BLaER1 treated with 17β-estradiol and CSF1 and Interleukin-3, amounts not matched to agents 10 nM and 100 nM (cell line): ENCODE data around the gene PSD.

ENCODE experiments used
- H3K27ac ChIP-seq, 11 experiments: shearing (Covaris generic); formaldehyde crosslinking; 2 replicates each; pipeline ENCODE4 v1.8.1; 2022
- H3K27me3 ChIP-seq, 11 experiments: shearing (Covaris generic); formaldehyde crosslinking; 2 replicates each; pipeline ENCODE4 v1.8.1; 2022
- H3K36me3 ChIP-seq, 11 experiments: shearing (Covaris generic); formaldehyde crosslinking; 2 replicates each; pipeline ENCODE4 v1.8.1; 2022
- H3K4me1 ChIP-seq, 10 experiments: shearing (Covaris generic); formaldehyde crosslinking; 2 replicates each; pipeline ENCODE4 v1.8.1; 2022
- H3K4me2 ChIP-seq, 11 experiments: shearing (Covaris generic); formaldehyde crosslinking; 2 replicates each; pipeline ENCODE4 v1.8.1; 2022
- H3K4me3 ChIP-seq, 10 experiments: shearing (Covaris generic); formaldehyde crosslinking; 2 replicates each; pipeline ENCODE4 v1.8.1; 2022
- H3K9ac ChIP-seq, 11 experiments: shearing (Covaris generic); formaldehyde crosslinking; 2 replicates each; pipeline ENCODE4 v1.8.1; 2022
- H3K9me3 ChIP-seq, 11 experiments: shearing (Covaris generic); formaldehyde crosslinking; replicated peaks in 1 of 11; 2 replicates each; pipeline ENCODE4 v1.8.1; 2022
- H4K20me1 ChIP-seq, 11 experiments: shearing (Covaris generic); formaldehyde crosslinking; 2 replicates each; pipeline ENCODE4 v1.8.1; 2022
- Cebpa-rat ChIP-seq, 11 experiments: shearing (Covaris generic); IDR thresholded peaks; 2 replicates each; pipeline ENCODE4 v1.8.1; 2022

The PSD gene

DNA sequence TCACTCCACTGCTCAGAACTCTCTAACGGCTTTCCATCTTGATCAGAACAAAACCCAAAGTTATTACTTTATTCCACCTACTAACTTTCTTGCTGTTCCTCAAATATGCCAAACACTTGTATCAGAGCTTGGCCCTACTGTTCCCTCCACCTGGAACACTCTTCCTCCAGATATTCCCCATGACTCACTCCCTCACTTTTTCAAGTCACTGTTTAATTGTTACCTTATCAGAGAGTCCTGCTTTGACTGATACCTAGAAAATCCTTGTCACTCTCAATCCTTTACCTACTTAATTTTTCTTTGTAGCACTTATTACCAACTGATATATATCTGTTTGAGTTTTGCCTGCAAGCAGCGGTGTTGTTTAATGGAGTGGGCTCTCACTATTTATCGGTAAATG lies 28.7 kb downstream of the PSD start:
- H3K4me2 ChIP-seq: no peak overlapping the region
- H3K9me3 ChIP-seq: no peaks in the 10 kb centered on the region
- peaks cover 0 to 7% (median 0%) of the 10 kb centered on the region in 11 experiments; a peak in 4 of 22 replicates for H4K20me1 ChIP-seq
- no peak overlapping the region for H3K27ac ChIP-seq
- H3K9ac ChIP-seq: no peak overlapping the region
- H3K27me3 ChIP-seq: no peaks in the 10 kb centered on the region
- peaks cover 15 to 37% (median 23%) of the 10 kb centered on the region in 10 experiments; a peak in 19 of 20 replicates for H3K4me1 ChIP-seq
- TF ChIP-seq Cebpa-rat (IDR thresholded peaks at IDR 0.05): no peak
- H3K4me3 ChIP-seq: no peak overlapping the region
- H3K36me3 ChIP-seq: no peaks in the 10 kb centered on the region

DNA sequence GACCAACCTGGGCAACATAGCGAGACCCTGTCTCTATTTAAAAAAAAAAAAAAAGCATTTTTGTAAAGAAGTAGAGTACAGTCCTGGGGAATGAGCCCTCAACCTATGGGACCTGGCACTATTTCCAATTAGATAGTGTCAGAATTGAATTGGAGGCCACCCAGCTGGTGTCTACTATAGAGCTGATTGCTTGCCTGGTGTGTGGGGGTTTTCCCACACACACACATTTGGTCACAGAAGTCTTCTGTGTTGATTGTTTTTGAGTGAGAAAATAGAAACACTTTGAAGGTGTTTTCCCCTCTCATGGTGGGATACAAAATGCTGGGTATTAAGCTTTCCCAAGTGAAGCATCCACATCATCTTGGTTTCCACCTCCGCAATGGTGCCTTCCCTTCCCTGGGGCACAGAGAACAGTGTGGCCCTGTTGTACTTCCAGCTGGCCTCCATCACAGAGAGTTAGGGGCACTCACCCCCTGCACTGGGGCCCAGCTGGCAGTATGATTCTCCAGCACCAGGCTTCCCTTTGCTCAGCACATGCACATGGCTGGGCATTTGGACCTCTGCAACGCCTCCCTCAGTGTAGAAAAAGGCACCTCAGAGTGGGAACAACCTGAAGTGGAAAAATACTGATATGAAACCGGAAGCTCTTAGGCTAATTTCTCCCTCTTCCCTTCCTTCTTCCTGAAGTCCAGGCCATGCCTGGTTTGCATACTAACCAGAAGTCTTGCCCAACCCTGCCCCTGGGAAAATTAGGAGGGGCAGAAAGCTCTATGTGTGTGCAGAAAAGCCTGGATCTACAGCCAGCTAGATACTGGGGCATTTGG lies 33.8 kb downstream of the PSD start:
- Histone ChIP-seq H4K20me1 (peaks cover 0 to 50% (median 0%) of the 10 kb centered on the region in 11 experiments; a peak in 6 of 22 replicates), H3K4me2 (peak overlapping the region in 10 of 11 experiments; percentile 10 to 89 (median 48); a peak in 18 of 22 replicates), H3K9me3 (no peaks in the 10 kb centered on the region), H3K4me3 (no peak overlapping the region), H3K36me3 (peaks cover 28 to 42% (median 38%) of the 10 kb centered on the region in 11 experiments), H3K9ac (peak overlapping the region in 2 of 11 experiments; percentile 15 to 31; a peak in 1 of 22 replicates), H3K27me3 (no peaks in the 10 kb centered on the region), H3K4me1 (peaks cover 6 to 37% (median 14%) of the 10 kb centered on the region in 10 experiments; a peak in 17 of 20 replicates), H3K27ac (peak overlapping the region in 1 of 11 experiments; percentile 50; a peak in 2 of 22 replicates)
- no peak for TF ChIP-seq Cebpa-rat (IDR thresholded peaks at IDR 0.05)

DNA sequence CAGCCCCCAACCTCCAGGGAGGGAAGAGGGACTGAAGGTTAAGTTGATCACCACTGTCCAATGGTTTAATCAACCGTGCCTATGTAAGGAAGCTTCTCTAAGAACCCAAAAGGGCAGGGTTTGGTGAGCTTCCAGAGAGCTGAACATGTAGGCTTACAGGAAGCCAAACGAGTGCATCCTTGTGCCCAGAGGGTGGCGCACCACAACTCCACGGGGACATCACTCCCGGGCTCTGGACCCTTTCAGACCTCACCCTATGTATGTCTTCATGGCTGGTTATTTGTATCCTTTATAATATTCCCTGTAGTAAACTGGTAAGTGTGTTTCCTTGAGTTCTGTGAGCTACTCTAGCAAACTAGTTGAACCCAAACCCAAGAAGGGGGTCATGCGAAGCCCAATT lies 34.5 kb downstream of the PSD start:
- no peak overlapping the region for H3K9ac ChIP-seq
- H3K4me1 ChIP-seq: peaks cover 6 to 37% (median 14%) of the 10 kb centered on the region in 10 experiments; a peak in 17 of 20 replicates
- no peak overlapping the region for H3K4me3 ChIP-seq
- peaks cover 0 to 58% (median 0%) of the 10 kb centered on the region in 11 experiments; a peak in 7 of 22 replicates for H4K20me1 ChIP-seq
- H3K27ac ChIP-seq: no peak overlapping the region
- peak overlapping the region in 2 of 11 experiments; percentile 84 to 89; a peak in 4 of 22 replicates for H3K4me2 ChIP-seq
- no peak for TF ChIP-seq Cebpa-rat (IDR thresholded peaks at IDR 0.05)
- no peaks in the 10 kb centered on the region for H3K27me3 ChIP-seq
- peaks cover 35 to 50% (median 46%) of the 10 kb centered on the region in 11 experiments for H3K36me3 ChIP-seq
- H3K9me3 ChIP-seq: no peaks in the 10 kb centered on the region

DNA sequence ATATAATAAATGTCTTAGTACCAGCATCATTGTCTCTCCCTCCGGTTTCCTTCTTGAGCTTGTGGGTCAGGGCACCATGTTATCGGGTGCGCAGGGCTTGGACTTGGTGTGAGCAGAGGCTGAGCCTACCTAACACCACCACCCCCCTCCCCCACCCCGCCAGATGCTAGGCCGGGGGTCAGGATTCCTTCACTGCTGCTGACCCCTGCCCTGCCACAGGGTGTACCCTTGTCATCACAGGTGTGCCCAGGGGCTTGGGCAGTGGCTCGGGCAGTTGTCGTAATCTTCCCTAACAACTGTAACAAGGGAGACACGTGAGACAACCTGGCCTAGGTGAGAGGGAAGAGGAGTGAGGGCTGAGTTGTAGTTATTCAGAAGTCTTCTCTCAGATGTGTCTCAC lies 35.7 kb downstream of the PSD start:
- no peak overlapping the region for H3K9ac ChIP-seq
- H3K27me3 ChIP-seq: no peaks in the 10 kb centered on the region
- no peak overlapping the region for H3K4me3 ChIP-seq
- H3K4me2 ChIP-seq: no peak overlapping the region
- peaks cover 46 to 62% (median 57%) of the 10 kb centered on the region in 11 experiments for H3K36me3 ChIP-seq
- no peak overlapping the region for H3K27ac ChIP-seq
- peaks cover 0 to 66% (median 0%) of the 10 kb centered on the region in 11 experiments; a peak in 7 of 22 replicates for H4K20me1 ChIP-seq
- peaks cover 6 to 37% (median 14%) of the 10 kb centered on the region in 10 experiments; a peak in 17 of 20 replicates for H3K4me1 ChIP-seq
- TF ChIP-seq Cebpa-rat (IDR thresholded peaks at IDR 0.05): no peak
- H3K9me3 ChIP-seq: no peaks in the 10 kb centered on the region

DNA sequence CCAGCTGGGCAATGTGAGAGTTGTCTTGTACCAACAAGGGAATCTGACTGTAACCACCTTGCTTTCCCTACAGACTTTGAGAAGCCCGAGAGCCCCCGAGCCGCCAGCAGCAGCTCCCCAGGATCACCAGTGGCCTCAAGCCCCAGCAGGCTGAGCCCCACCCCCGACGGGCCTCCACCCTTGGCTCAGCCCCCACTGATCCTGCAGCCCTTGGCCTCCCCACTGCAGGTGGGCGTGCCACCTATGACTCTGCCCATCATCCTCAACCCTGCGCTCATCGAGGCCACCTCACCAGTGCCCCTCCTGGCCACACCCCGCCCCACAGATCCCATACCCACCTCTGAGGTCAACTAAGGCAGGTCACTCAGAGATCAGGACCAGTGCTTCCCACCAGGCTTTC lies 36.6 kb downstream of the PSD start:
- H3K36me3 ChIP-seq: peaks cover 54 to 70% (median 66%) of the 10 kb centered on the region in 11 experiments
- H3K4me1 ChIP-seq: peaks cover 6 to 34% (median 14%) of the 10 kb centered on the region in 10 experiments; a peak in 17 of 20 replicates
- no peak overlapping the region for H3K27ac ChIP-seq
- no peak overlapping the region for H3K9ac ChIP-seq
- peaks cover 0 to 67% (median 0%) of the 10 kb centered on the region in 11 experiments; a peak in 7 of 22 replicates for H4K20me1 ChIP-seq
- H3K9me3 ChIP-seq: no peaks in the 10 kb centered on the region
- no peaks in the 10 kb centered on the region for H3K27me3 ChIP-seq
- no peak overlapping the region for H3K4me3 ChIP-seq
- TF ChIP-seq Cebpa-rat (IDR thresholded peaks at IDR 0.05): no peak
- H3K4me2 ChIP-seq: no peak overlapping the region

DNA sequence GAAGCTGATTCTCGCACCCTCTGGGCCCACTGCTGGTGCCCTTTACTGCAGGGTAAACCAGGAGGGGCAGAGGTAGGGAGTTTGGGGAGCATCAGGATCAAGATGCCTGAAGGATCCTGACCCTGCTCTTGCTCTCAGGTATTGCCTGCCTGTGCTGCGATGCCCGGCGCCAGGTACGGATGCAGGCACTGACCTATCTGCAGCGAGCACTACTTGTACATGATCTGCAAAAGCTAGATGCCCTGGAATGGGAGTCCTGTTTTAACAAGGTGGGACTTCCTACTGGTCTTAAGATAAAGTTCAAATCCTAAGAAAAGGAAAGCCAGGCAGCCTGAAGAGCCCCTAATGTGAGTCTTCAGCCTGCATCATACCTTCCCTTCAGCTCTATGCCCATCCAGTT lies 39.2 kb downstream of the PSD start:
- H3K9me3 ChIP-seq: no peaks in the 10 kb centered on the region
- H4K20me1 ChIP-seq: peaks cover 0 to 76% (median 0%) of the 10 kb centered on the region in 11 experiments; a peak in 5 of 22 replicates
- no peaks in the 10 kb centered on the region for H3K27me3 ChIP-seq
- H3K4me1 ChIP-seq: peaks cover 0 to 8% (median under 1%) of the 10 kb centered on the region in 10 experiments; a peak in 7 of 20 replicates
- no peak overlapping the region for H3K27ac ChIP-seq
- H3K9ac ChIP-seq: no peak overlapping the region
- H3K4me2 ChIP-seq: no peak overlapping the region
- H3K36me3 ChIP-seq: peaks cover 79 to 96% (median 92%) of the 10 kb centered on the region in 11 experiments
- no peak overlapping the region for H3K4me3 ChIP-seq
- no peak for TF ChIP-seq Cebpa-rat (IDR thresholded peaks at IDR 0.05)

DNA sequence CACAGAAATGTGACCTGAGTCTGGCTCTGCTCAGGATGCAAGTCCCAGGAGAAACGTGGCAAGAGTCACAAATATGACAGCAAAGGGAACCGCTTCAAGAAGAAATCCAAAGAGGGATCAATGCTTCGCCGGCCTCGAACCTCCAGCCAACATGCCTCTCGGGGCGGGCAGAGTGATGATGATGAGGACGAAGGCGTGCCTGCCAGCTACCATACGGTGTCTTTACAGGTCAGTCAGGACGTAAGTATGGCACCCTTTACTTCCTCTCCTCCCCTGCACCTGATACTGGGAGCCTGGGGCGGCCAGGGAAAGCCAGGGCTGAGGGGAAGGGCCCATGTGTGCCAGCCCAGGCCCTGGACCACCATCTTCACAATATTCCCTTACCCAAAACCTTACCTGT lies 41.7 kb downstream of the PSD start:
- no peak for TF ChIP-seq Cebpa-rat (IDR thresholded peaks at IDR 0.05)
- Histone ChIP-seq H3K4me1 (no peaks in the 10 kb centered on the region), H3K4me3 (no peak overlapping the region), H3K36me3 (peaks cover 93 to 100% (median 98%) of the 10 kb centered on the region in 11 experiments), H4K20me1 (peaks cover 0 to 58% (median 0%) of the 10 kb centered on the region in 11 experiments; a peak in 4 of 22 replicates), H3K27ac (no peak overlapping the region), H3K9me3 (no peaks in the 10 kb centered on the region), H3K4me2 (no peak overlapping the region), H3K9ac (no peak overlapping the region), H3K27me3 (no peaks in the 10 kb centered on the region)

DNA sequence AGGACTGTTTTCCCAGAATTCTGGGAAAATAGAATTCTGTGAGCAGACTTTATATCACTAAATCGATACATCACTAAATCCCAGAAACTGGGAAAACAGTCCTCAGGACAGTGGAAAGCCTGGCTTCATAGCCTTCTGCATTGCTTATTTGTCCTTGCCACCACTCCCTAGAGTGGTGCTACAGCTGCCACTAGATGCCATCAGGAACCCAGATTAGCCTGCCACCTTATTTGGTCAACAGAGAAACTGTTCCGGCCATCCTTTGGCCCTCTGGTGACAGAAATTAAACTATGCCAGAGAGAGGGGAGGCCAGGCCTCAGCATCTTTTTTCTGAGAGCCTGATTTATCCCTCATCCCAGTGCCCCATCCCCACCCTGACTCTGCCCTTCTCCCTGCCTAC lies 42.7 kb downstream of the PSD start:
- Histone ChIP-seq H3K4me3 (no peak overlapping the region), H3K9me3 (peaks cover 0 to 2% (median under 1%) of the 10 kb centered on the region in 11 experiments; a peak in 6 of 22 replicates), H3K4me1 (no peaks in the 10 kb centered on the region), H3K4me2 (no peak overlapping the region), H3K27ac (no peak overlapping the region), H3K36me3 (peaks cover 93 to 100% (median 98%) of the 10 kb centered on the region in 11 experiments), H3K9ac (no peak overlapping the region), H4K20me1 (peaks cover 0 to 48% (median 0%) of the 10 kb centered on the region in 11 experiments; a peak in 4 of 22 replicates), H3K27me3 (no peaks in the 10 kb centered on the region)
- TF ChIP-seq Cebpa-rat (IDR thresholded peaks at IDR 0.05): no peak

DNA sequence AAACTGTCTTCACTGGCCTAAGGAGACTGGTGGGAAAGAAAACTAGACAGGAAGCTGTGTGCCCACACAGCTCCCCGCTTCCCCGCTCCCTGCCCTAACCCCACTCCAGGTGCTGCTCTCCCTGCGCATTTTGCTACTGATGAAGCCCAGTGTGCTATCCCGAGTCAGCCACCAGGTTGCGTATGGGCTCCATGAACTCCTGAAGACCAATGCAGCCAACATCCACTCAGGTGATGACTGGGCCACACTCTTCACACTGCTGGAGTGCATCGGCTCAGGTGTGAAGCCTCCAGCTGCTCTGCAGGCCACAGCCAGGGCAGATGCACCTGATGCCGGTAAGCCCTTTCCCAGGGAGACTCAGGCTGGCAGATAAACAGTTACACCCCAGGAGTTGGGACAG lies 43.3 kb downstream of the PSD start:
- peaks cover 93 to 100% (median 98%) of the 10 kb centered on the region in 11 experiments for H3K36me3 ChIP-seq
- no peak overlapping the region for H3K9ac ChIP-seq
- H3K27me3 ChIP-seq: no peaks in the 10 kb centered on the region
- H3K4me3 ChIP-seq: no peak overlapping the region
- H3K9me3 ChIP-seq: peaks cover 0 to 9% (median 5%) of the 10 kb centered on the region in 11 experiments; a peak in 9 of 22 replicates
- no peak for TF ChIP-seq Cebpa-rat (IDR thresholded peaks at IDR 0.05)
- H3K4me1 ChIP-seq: no peaks in the 10 kb centered on the region
- H3K27ac ChIP-seq: no peak overlapping the region
- peaks cover 0 to 46% (median 0%) of the 10 kb centered on the region in 11 experiments; a peak in 4 of 22 replicates for H4K20me1 ChIP-seq
- H3K4me2 ChIP-seq: no peak overlapping the region
